MG63 (cell line): ENCODE results near the gene PTPRCAP. TPM values are rescaled to one million over a fixed set of nuclear protein-coding genes. Genes with fewer than 3 reads are reported as not detected.
"Not testable (repeated sequence)": the region's sequence is repeated elsewhere in the genome, so short reads cannot be mapped to it uniquely, and the experiment has no call there.

Experiments
- DNase-seq: peaks from one replicate; pipeline ENCODE4 v3.0.0-alpha.2; 2020
- H3K27me3 ChIP-seq: fragments of 250-450 bp; sonication (Bioruptor Pico); 2 replicates; pipeline ENCODE4 v1.5.1; 2020; ENCODE audit warnings: mild to moderate bottlenecking, moderate library complexity
- H3K36me3 ChIP-seq: fragments of 250-450 bp; sonication (Bioruptor Pico); 2 replicates; pipeline ENCODE4 v1.5.1; 2020; ENCODE audit warnings: mild to moderate bottlenecking, moderate library complexity
- H3K4me3 ChIP-seq: fragments of 250-450 bp; sonication (Bioruptor Pico); 2 replicates; pipeline ENCODE4 v1.5.1; 2020; ENCODE audit warnings: mild to moderate bottlenecking, moderate library complexity
- H3K9me3 ChIP-seq: fragments of 250-450 bp; sonication (Bioruptor Pico); 2 replicates; pipeline ENCODE4 v1.5.1; 2020; ENCODE audit warnings: mild to moderate bottlenecking, moderate library complexity
- total RNA-seq: library from RNA; depleted of rRNA; stranded (reverse); fragments of >200 nt; shearing (Covaris generic); gene quantifications from 2 replicates; pipeline ENCODE4 v1.2.3, GENCODE V29; 2014; ENCODE audit warnings: low replicate concordance

Gene PTPRCAP
- total RNA-seq, 1 experiment from 2014 or later = not detected

DNA sequence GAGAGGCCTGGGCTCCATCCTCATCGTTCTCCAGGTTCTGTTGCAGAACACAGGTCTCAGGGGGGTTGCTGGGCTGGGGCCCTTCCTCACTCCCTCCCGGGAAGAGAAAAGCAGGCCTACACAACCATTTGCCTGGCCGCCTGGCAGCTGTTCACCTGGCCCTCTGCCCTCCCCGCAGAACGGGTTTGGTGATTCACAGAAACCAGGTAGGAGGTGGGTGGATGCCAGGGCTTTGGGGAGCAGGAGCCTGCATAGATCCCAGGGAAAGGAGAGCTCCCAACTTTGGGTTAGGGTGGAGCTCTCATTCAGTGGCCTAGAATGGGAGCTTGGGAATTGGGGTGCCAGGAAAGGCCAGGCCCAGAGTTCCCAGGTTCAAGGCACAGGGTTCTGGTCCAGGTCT, 30.6 kb upstream of the PTPRCAP start:
- DNase-seq = peak; percentile 36
- Histone ChIP-seq H3K9me3 (no peaks in the 10 kb centered on the region), H3K36me3 (no peaks in the 10 kb centered on the region), H3K4me3 (peak overlapping the region; percentile 73), H3K27me3 (no peaks in the 10 kb centered on the region)

- no peak overlapping the region for H3K4me3 ChIP-seq
- no peak for DNase-seq
- no peaks in the 10 kb centered on the region for H3K27me3 ChIP-seq
- no peaks in the 10 kb centered on the region for H3K36me3 ChIP-seq
- no peaks in the 10 kb centered on the region for H3K9me3 ChIP-seq
Observed at GRCh38 chr11:67466962-67467771, 29.7 kb upstream of the PTPRCAP start.

DNA sequence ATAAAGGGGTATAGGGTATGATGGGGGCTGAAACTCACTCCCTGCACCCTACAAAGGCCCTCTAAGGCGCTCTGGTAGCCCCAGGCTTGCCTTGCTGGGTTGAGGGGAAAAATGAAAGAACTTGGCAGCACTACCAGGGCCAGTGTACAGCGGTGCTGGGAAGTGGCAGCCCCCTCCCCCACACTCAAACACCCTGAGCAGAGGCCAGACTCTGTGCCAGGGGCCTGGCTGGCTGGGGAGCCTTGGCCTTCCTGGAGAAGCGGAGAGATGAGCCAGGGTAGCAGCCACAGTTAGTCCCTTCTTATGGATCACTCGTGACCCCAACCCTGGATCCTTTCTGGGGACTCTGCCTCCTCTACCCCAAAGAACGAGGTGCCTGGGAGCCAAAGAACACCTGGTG, 28.9 kb upstream of the PTPRCAP start:
- H3K27me3 ChIP-seq = no peaks in the 10 kb centered on the region
- H3K36me3 ChIP-seq = no peaks in the 10 kb centered on the region
- no peak for DNase-seq
- no peak overlapping the region for H3K4me3 ChIP-seq
- no peaks in the 10 kb centered on the region for H3K9me3 ChIP-seq

DNA sequence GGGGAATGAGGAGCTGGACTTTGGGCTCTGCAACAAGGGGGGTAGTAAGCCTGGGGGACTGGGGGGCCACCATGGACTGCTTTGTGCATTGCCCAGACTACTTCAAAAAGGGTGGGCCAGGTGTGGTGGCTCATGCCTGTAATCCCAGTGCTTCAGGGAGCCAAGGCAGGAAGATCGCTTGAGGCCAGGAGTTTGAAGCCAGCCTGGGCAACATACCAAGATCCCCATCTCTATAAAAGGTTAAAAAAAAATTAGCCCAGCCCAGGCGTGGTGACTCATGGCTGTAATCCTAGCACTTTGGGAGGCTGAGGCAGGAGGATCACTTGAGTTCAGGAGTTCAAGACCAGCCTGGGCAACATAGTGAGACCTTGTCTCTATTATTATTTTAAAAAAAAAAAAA, 28.0 kb upstream of the PTPRCAP start:
- not testable (repeated sequence) for H3K9me3 ChIP-seq, H3K4me3 ChIP-seq, H3K36me3 ChIP-seq, H3K27me3 ChIP-seq
- DNase-seq = peak; percentile 40

DNA sequence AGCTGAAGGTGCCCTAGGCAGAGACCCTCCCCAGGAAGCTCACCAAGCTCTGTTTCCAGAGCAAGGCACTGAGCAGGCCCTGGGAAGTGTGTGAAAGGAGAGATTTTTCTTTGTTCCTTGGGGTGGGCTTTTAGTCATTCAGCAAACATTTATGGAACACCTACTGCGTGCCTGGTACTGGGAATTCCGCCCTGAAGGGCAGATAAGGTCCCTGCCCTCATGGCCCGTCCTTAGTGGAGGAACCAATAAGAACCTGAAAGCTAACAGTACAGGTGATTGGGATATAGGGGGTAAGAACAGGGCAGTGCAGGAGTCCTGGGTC, 27.7 kb upstream of the PTPRCAP start:
- Histone ChIP-seq H3K36me3 (no peaks in the 10 kb centered on the region), H3K9me3 (no peaks in the 10 kb centered on the region), H3K4me3 (no peak overlapping the region), H3K27me3 (no peaks in the 10 kb centered on the region)
- no peak for DNase-seq

- H3K27me3 ChIP-seq = no peaks in the 10 kb centered on the region
- DNase-seq = no peak
- H3K36me3 ChIP-seq = no peaks in the 10 kb centered on the region
- H3K9me3 ChIP-seq = no peaks in the 10 kb centered on the region
- H3K4me3 ChIP-seq = no peak overlapping the region
Observed at GRCh38 chr11:67464411-67465188, 27.1 kb upstream of the PTPRCAP start.

DNA sequence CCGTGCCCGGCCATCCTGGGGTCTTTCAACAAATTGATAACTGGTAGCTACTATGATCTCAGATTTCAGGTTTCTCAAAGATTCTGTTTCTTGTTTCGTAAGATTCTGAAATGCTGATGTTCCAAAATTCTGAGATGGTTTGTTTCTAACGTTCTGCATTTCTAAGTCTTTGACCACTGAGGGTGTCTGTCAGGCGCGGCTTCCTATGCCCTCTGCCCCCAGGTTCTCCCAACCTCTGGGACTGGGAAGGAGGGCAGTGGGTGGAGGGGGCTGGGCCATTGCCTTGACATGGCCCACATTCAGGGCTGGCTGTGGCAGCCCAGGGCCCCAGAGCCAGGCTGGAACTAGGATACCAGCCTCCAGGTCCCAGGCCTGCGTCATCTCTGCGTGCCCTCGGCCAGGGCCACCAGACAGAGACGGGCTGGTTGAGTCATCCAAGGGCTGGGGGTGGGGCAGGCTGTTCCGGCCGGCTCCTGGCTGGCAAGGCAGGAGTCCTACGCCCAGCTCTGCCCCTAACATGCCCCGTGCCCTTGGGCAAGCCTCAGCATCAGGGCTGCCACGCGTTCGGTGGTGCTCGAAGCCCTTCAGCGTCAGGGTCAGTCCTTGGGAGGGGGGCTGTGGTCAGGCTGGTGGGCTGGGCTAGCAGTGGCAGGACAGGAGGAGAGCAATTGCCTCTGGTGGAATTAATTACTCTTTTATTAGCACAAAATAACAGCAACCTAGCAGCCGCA, 26.4 kb upstream of the PTPRCAP start:
- Histone ChIP-seq H3K4me3 (no peak overlapping the region), H3K36me3 (no peaks in the 10 kb centered on the region), H3K27me3 (no peaks in the 10 kb centered on the region), H3K9me3 (no peaks in the 10 kb centered on the region)
- DNase-seq = no peak

- H3K9me3 ChIP-seq = no peaks in the 10 kb centered on the region
- H3K36me3 ChIP-seq = no peaks in the 10 kb centered on the region
- no peak overlapping the region for H3K4me3 ChIP-seq
- no peak for DNase-seq
- H3K27me3 ChIP-seq = no peaks in the 10 kb centered on the region
Observed at GRCh38 chr11:67463186-67463585, 25.7 kb upstream of the PTPRCAP start.

- Histone ChIP-seq H3K9me3 (no peaks in the 10 kb centered on the region), H3K27me3 (no peaks in the 10 kb centered on the region), H3K36me3 (no peaks in the 10 kb centered on the region), H3K4me3 (no peak overlapping the region)
- DNase-seq = no peak
Observed at GRCh38 chr11:67458266-67458665, 20.8 kb upstream of the PTPRCAP start.

- no peak for DNase-seq
- Histone ChIP-seq H3K9me3 (no peaks in the 10 kb centered on the region), H3K27me3 (no peaks in the 10 kb centered on the region), H3K4me3 (no peak overlapping the region), H3K36me3 (no peaks in the 10 kb centered on the region)
Observed at GRCh38 chr11:67457453-67457852, 20.0 kb upstream of the PTPRCAP start.

DNA sequence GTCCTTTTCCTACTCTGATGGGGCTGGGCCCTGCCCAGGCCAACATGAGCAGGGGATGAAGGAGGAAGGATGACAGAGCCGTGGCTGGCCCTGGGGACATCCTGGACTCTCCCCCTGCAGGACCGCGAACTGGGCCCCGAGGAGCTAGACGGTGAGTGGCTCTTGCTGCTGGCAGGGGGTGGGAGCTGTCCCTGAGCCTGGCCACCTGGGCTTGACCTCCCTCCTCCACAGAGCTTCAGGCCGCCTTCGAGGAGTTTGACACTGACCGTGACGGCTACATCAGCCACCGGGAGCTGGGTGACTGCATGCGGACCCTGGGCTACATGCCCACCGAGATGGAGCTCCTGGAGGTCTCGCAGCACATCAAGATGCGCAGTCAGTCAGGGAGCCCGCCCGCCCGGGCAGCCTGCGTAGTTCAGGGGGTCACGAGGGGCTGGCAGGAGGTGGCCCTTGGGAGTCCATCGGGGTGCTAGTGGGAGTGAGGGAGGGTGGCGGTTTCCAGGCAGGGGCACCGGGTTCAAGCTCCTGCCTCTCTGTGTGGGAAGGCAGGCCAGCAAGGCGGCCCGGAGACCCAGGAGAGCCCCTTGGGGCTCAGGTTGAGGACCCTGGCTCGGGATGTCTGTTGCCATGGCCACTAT, 18.7 kb upstream of the PTPRCAP start:
- DNase-seq = no peak
- Histone ChIP-seq H3K27me3 (no peaks in the 10 kb centered on the region), H3K4me3 (no peak overlapping the region), H3K9me3 (no peaks in the 10 kb centered on the region), H3K36me3 (no peaks in the 10 kb centered on the region)

DNA sequence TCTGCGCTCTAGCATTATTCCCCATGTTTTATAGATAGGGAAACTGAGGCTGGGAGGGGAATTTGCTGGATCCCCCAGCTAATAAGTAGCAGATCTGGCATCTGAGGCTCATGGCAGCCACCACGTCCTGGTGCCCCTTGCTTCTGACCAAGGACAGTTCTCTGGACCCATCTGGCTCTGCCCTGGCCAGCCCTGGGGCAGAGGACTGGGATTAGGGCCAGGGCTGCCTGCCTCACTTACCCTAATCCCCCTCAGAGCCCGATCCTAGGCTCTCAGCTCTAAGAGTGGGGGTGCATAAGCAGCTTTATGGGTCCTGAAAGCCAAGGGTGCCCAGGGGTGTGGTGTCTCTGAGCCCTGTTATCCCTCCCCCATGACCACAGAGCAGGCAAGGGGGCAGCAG, 17.6 kb upstream of the PTPRCAP start, which contains the start of gene CABP4:
CABP4 (plus strand) TSS at position 301 of the 400 bp plus-strand sequence; CDS start at position 371, 70 bp downstream.
- H3K9me3 ChIP-seq = no peaks in the 10 kb centered on the region
- DNase-seq = no peak
- no peaks in the 10 kb centered on the region for H3K36me3 ChIP-seq
- H3K4me3 ChIP-seq = no peak within 1 kb of the TSS
- no peaks in the 10 kb centered on the region for H3K27me3 ChIP-seq

GRCh38 chr11:67453816-67454732, 16.6 kb upstream of the PTPRCAP start:
- H3K4me3 ChIP-seq = no peak overlapping the region
- H3K36me3 ChIP-seq = no peaks in the 10 kb centered on the region
- no peaks in the 10 kb centered on the region for H3K9me3 ChIP-seq
- no peaks in the 10 kb centered on the region for H3K27me3 ChIP-seq
- no peak for DNase-seq

DNA sequence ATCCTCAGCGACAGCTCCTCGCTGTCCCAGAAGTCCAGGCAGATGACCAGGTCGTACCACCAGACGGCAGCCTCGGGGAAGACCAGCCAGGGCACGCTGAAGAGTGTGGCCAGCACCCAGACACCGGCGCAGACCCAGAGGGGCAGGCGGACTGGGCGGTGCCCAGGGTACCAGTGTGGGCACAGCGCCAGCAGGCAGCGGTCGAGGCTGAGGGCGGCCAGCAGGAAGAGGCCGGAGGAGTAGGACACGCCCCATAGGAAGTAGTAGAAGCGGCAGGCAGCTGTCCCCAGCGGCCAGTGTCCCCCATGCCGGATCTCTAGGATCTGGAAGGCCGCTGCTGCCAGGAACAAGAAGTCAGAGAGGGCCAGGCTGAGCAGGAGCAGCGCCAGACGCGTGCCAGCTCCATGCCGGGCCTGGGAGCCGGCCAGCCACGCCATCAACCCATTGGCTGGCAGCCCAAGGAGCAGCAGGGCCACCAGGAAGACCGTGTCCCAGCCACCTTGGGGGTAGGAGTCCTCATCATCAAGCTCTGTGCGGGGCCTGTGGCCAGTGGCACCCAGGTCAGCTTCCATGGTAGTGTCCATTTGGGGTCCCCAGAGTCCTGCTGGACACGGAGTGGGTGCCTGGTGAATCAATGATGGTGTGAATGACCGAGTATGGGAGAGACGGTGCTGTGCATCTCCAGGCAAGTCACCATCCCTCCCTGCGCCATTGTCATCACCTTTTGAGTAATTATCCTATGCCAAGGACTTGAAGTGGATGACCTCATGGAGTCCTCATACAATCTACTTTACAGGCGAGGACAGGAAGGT, 14.9 kb upstream of the PTPRCAP start, which contains the start of gene GPR152:
GPR152 (minus strand) TSS at position 589 of the 812 bp plus-strand sequence; CDS start at position 584, 5 bp downstream.
- H3K4me3 ChIP-seq = peak within 1 kb of the TSS; percentile 27
- DNase-seq = peak; percentile 63
- H3K27me3 ChIP-seq = no peaks in the 10 kb centered on the region
- H3K36me3 ChIP-seq = no peaks in the 10 kb centered on the region
- H3K9me3 ChIP-seq = no peaks in the 10 kb centered on the region

DNA sequence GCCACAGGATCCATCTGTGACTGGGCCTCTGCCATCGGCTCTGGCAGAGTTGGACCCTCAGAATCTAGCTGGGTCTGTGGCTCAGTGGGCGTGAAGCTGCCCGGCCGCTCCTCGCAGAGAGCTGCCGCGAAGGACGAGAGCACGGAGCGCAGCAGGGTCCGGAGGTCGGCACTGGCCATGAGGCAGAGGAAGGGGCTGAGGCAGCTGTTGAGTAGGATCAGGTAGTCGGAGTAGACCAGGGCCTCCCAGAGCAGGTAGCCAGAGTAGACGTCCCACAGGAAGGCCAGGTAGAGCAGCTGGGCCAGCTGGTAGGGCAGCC, 14.1 kb upstream of the PTPRCAP start:
- no peaks in the 10 kb centered on the region for H3K27me3 ChIP-seq
- no peak for DNase-seq
- H3K36me3 ChIP-seq = no peaks in the 10 kb centered on the region
- H3K9me3 ChIP-seq = no peaks in the 10 kb centered on the region
- H3K4me3 ChIP-seq = no peak overlapping the region
